GM12873 (cell line): ENCODE data around the gene DCAKD.
A peak's percentile ranks its signal among the peaks of the same experiment; 100 is the strongest.

Source experiments
- CTCF ChIP-seq: IDR thresholded peaks from 2 replicates; pipeline ENCODE4 v1.5.1; 2012; ENCODE audit warnings: low read depth, mild to moderate bottlenecking, moderate library complexity, low read length, control low read depth; ENCODE audit not compliant: insufficient read depth; ENCODE audit errors: missing control alignments

The DCAKD gene

GRCh38 chr17:45029096-45029495, 22.3 kb downstream of the DCAKD start:
- TF ChIP-seq CTCF, result no peak

DNA sequence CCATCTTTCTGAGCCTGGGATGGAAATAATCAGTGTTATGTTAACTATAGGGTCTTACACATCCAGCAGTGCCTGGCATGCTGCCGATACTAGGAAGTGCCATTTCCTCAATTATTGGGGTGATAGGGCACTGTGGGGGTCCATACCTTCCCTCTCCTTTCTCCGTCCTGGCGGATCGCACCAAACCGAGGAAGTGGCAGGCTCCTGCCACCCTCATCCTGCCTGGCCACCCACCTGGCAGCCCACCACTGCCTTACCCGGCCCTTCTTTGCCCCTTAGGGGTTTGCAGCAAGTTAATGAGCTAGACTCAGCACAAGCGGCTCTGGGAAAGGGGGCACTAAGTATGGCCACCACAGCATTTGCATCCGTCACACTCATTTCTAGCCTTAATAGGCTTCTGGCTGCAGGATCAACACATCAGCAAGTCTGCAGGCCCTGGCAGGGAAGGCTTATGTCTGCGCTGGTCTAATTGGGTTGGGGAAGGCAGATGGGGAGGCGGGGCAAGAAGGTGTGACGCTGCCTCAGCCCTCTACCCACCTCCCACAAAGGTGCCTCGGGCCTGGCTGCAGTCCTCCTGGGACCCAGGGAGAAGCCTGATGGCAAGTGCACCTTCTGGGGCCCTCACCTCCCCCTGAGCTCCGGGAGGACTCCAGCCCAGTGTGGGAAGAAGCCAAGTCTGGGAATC, 28.6 kb downstream of the DCAKD start:
- TF ChIP-seq CTCF, result no peak

GRCh38 chr17:45022288-45022648, 29.2 kb downstream of the DCAKD start:
- TF ChIP-seq CTCF, result no peak

- peak; percentile 80 for TF ChIP-seq CTCF
These were observed 29.7 kb downstream of the DCAKD start for GRCh38 chr17:45021607-45022287.

- no peak for TF ChIP-seq CTCF
These were observed 30.9 kb downstream of the DCAKD start for GRCh38 chr17:45020354-45021138.

- peak; percentile 43 for TF ChIP-seq CTCF
These were observed 32.4 kb downstream of the DCAKD start for GRCh38 chr17:45018848-45019711.
